Measurements from ENCODE around the gene MLLT6.

GRCh38 chr17:38728290-38728831 is 23.3 kb downstream of the MLLT6 start:
- TF ChIP-seq CTCF (conservative IDR thresholded peaks at IDR 0.05; ENCODE audit: low read depth, low read length): no peak
- no peak for TF ChIP-seq BHLHE40 (IDR thresholded peaks at IDR 0.05; ENCODE audit: low read depth, low read length)
- TF ChIP-seq MAFK (IDR thresholded peaks at IDR 0.05; ENCODE audit: low read depth, low read length): no peak
- TF ChIP-seq POLR2A (IDR thresholded peaks at IDR 0.05; ENCODE audit: low read depth, low read length): no peak
- TF ChIP-seq RAD21 (IDR thresholded peaks at IDR 0.05; ENCODE audit: low read length): no peak
- TF ChIP-seq RCOR1 (IDR thresholded peaks at IDR 0.05; ENCODE audit: insufficient replicate concordance, low read length): no peak
- no peak for TF ChIP-seq RFX5 (IDR thresholded peaks at IDR 0.05; ENCODE audit: low read depth, low read length)
- TF ChIP-seq ELK1 (IDR thresholded peaks at IDR 0.05; ENCODE audit: borderline replicate concordance, low read depth, low read length): no peak
- TF ChIP-seq CEBPB (IDR thresholded peaks at IDR 0.05; ENCODE audit: low read depth, low read length): no peak
- no peak for TF ChIP-seq NFE2L2 (IDR thresholded peaks at IDR 0.05; ENCODE audit: low read depth, low read length)
- TF ChIP-seq USF2 (IDR thresholded peaks at IDR 0.05; ENCODE audit: low read depth, low read length): no peak
- no peak for TF ChIP-seq MAZ (IDR thresholded peaks at IDR 0.05; ENCODE audit: borderline replicate concordance, low read depth, low read length)
- no peak for TF ChIP-seq FOS (IDR thresholded peaks at IDR 0.05; ENCODE audit: low read depth, low read length)
- no peak for TF ChIP-seq SMC3 (IDR thresholded peaks at IDR 0.05; ENCODE audit: low read depth, low read length)
